GM19240 (cell line): ENCODE results near the gene ARL6IP1.

ENCODE experiments used
- DNase-seq: peaks from one replicate; pipeline ENCODE4 v3.0.0; 2011; ENCODE audit warnings: low spot score; ENCODE audit not compliant: insufficient read length

ARL6IP1 gene

DNA sequence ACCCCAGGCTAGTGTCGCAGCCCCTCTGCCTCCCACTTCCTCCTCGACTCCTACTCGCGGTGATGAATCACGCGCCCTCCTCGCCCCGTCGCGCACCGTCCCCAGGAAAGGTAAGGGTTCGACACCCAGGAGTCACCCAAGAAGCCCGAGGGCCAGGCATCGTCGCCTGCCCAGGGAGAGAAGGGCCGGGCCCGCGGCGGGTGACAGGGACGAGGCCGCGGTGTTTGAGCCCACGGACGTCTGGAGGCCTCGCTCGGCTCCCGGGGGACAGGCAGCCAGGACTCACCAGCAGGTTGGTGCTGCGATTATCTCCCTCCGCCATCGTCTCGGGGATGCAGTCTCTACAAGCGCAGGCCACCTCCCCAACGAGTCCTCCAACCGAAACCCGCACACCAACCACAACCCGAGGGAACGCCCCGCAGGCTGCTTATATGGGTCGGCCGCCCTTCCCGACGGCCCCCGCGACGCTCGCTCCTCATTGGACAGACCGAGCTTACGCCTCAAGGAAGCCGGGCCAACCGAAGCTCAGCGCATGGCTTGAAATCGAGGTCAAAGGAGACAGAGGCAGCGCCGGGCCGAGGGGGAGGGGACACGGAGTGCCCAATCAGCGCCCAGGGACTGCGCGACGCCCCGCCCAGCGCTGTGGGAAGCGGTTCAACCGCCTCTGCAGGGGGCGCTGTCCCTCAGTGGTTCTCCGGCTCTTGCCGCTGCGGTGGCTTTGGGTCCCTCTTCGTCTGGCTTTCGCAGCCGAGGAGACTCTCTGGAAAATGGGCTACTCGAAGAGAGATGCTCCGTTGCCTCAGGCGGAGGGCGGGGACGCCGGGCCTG is at the start of gene ARL6IP1:
Gene ARL6IP1 (minus strand): TSS at position 405 of the 828 bp plus-strand sequence. CDS start 83 bp downstream, at position 322.
- DNase-seq: peak; percentile 75

- DNase-seq: no peak
Observed at GRCh38 chr16:18846416-18846815, 45.1 kb upstream of the ARL6IP1 start.

GRCh38 chr16:18842565-18842964 is 41.2 kb upstream of the ARL6IP1 start:
- DNase-seq: no peak

DNA sequence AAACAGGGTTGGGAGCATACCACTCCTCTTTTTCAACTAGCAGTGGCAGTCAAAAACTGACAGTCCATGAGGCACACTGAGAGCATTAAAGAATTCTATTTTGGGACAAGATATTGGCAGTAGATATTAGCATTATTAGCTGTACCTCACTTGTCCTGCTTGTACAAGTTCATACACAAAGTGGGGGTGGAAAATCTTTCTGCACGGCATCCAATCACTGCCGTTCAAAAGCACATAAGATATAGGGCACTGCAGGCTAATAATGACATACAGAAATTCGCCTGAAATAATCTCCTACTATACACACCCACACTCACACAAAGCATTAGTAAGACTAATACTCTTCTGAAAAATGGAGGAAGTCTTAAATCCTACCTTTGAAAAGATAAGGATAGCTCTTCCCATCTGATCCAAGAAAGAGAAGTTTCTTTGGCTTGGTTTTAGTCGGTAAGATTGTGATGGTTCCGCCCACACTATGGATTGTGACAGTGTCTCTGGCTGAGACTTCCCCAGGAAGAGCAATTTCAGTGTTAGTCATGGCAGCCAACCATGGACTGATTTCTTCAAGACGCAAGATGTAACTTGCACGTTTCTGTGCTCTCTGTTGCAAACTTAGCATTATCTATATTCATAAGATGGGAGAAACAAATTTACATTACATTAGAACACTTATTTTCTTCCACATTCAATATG is 40.6 kb upstream of the ARL6IP1 start:
- no peak for DNase-seq

DNA sequence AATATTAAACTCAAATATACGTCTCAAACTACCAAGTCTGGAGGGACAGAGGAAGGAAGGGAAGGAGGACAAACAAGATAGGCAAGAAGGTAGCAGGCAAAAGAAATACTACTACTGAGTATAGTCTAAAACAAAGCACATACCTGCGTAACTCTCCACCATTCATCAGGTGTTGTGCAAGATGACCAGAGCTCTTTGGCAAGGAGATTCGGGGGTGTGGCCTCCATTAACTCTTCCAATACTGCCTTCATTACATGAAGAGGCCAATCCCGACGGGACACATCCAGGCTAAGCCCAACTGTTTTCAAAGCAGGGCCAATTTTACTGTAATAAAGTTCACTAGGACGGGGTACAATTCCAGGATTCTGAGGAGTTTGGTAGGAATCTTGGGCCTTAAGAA is 38.2 kb upstream of the ARL6IP1 start:
- DNase-seq: no peak

- DNase-seq: no peak
Observed at GRCh38 chr16:18836702-18837101, 35.4 kb upstream of the ARL6IP1 start.

GRCh38 chr16:18834864-18835263 is 33.5 kb upstream of the ARL6IP1 start:
- no peak for DNase-seq

- no peak for DNase-seq
Observed at GRCh38 chr16:18833707-18834505, 32.6 kb upstream of the ARL6IP1 start.

DNA sequence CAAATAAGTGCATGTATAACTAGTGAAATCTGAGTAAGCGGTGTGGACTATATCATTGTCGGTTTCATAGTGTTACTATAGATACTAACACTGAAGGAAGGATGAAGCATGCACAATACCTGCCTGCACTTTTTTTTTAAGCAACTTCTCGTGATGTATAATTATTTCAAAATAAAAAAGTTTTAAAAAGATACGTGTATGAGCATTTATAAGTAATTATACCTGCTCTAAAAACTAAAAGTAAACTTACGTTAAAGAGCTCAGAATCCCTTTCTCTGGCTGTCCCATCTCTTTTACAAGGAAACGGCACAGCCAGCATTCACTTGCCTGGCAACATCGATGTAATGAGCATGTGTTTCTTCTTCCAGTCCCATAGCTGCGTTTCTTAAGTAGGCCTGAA is 31.3 kb upstream of the ARL6IP1 start:
- no peak for DNase-seq

- no peak for DNase-seq
Observed at GRCh38 chr16:18832006-18832405, 30.7 kb upstream of the ARL6IP1 start.

- no peak for DNase-seq
Observed at GRCh38 chr16:18829251-18829650, 27.9 kb upstream of the ARL6IP1 start.

GRCh38 chr16:18827890-18828289 is 26.5 kb upstream of the ARL6IP1 start:
- DNase-seq: no peak

DNA sequence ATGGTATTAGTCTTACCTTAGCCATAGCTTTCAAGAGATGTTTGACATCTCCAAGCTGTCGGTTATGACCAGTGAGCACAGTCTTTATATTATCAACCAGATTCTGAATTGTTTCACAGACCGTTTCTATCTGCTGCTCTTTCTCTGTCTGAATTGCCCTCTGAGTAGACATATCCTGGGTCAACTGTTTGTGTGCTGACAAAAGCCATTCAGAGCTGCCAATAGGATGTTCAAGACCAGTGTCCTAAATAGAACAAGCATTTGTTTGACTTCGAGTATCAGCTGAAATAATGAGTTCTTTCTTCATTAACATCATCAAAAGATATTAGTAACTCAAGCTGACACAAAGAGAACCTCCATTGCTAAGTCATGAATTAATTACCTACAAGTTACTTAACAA is 14.9 kb upstream of the ARL6IP1 start:
- no peak for DNase-seq

DNA sequence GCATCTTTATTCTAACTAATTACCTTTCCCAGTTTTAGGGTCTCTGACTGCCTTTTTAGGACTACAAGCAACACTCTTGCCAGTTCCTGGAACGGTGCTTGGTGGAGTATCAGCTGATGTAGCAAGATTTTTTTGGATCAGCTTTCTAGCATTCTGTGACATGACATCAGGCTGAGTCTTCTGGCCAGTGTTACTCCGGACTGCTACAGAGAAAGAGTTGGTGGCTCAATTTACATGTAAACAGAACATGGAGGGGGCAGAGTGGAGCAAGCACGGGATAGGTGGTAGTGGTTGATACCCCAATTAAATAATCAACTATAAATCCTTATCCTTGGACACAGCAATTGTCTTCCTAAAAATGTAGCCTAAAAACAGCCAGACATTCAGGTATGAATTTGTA is 10.6 kb upstream of the ARL6IP1 start:
- no peak for DNase-seq

DNA sequence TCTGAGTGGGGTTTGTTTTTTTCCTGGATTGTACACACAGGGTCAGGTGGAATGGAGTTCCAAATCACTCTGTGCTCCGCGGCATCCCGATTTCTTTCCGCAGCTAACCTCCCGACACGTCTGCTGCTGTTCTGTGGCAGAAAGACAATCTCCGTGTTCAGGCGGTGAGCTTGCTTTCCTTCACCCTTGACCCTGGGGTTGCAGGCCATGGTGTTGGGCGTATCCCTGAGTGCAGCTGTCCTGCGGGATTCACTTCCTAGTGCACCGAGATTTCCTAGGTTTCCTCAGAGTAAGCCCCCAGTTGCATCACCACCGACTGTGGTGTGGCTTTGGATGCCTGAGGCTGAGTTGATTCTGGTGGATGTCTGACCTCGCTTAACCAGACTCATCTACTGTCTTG is 7.8 kb upstream of the ARL6IP1 start:
- no peak for DNase-seq

DNA sequence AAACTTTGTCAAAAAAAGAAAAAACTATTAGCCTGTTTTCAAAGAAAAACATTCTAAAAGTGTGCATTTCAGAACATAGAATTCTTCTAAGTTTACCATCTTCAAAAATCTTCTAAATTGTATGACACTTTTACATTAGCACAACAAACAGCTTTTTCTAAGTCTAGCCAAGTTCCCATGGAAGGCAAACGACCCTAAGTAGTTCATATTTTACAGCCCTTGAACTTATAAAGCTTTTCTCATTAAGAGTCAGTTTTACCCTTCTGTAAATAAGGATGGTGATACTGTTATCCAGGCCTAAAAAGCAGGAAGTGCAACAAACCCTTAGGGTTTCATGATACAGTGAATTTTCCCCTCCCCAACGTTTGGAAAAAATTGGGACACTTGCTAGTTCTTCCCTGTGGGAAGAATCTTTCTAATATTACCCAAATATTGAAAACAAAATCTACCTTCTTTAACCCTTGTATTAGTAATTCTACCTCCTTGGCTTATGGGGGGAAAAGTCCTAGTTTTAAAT is 4.0 kb upstream of the ARL6IP1 start:
- no peak for DNase-seq

DNA sequence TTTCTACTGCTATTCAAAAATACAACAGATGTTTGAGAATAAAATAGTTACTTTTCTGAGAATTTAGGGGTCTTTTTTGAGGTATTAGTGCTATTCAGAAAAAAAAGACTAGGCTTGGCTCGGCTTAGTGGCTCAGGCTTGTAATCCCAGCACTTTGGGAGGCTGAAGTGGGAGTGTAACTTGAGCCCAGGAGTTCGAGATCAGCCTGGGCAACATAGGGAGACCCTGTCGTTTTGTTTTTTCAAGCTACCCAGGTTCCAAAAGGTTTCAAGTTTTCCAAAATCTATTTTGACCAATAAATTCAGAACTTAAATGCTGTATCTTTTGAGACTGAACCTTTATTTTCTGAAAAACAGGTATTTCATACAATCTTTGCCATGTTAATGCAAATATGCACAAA is 3.2 kb upstream of the ARL6IP1 start:
- no peak for DNase-seq

GRCh38 chr16:18803569-18804462 is 2.5 kb upstream of the ARL6IP1 start:
- no peak for DNase-seq

- DNase-seq: no peak
Observed at GRCh38 chr16:18802767-18803343, 1.5 kb upstream of the ARL6IP1 start.

GRCh38 chr16:18800775-18801144 is 589 bp downstream of the ARL6IP1 start:
- DNase-seq: no peak
